Activated CD8-positive, alpha-beta T cell treated with anti-CD3 and anti-CD28 coated beads for 36 hours (primary cell): ENCODE data around the gene MRGPRG. TPM values are rescaled to one million over a fixed set of nuclear protein-coding genes. Genes with fewer than 3 reads are reported as not detected.

Source experiments
- ATAC-seq: fragments of 200-7000 bp; cut with Tn5 transposase; one replicate; pipeline ENCODE4 v1.10.0; 2021; ENCODE audit warnings: mild to moderate bottlenecking, moderate library complexity
- CTCF ChIA-PET: fragments of 350-600 bp; sonication (Branson Sonifier 250); formaldehyde crosslinking; loops from one replicate; lab custom pipeline; 2021; ENCODE audit warnings: antibody characterized with exemption; lab: Charles Lee
- POLR2A ChIA-PET: fragments of 350-600 bp; sonication (Branson Sonifier 250); formaldehyde crosslinking; loops from one replicate; lab custom pipeline; 2021; ENCODE audit warnings: antibody characterized with exemption; lab: Charles Lee
- DNase-seq: peaks from one replicate; pipeline ENCODE4 v3.0.0-alpha.2; 2020
- H3K27ac Mint-ChIP-seq: one replicate; pipeline ENCODE4 v1.8.0; 2021; ENCODE audit warnings: mild to moderate bottlenecking, mixed read lengths
- H3K27me3 Mint-ChIP-seq: one replicate; pipeline ENCODE4 v1.8.0; 2021; ENCODE audit warnings: mixed read lengths
- H3K36me3 Mint-ChIP-seq: one replicate; pipeline ENCODE4 v1.8.0; 2021; ENCODE audit warnings: low read depth, mixed read lengths
- H3K4me1 Mint-ChIP-seq: one replicate; pipeline ENCODE4 v1.8.0; 2021; ENCODE audit warnings: low read depth, mixed read lengths
- H3K4me3 Mint-ChIP-seq: one replicate; pipeline ENCODE4 v1.8.0; 2021; ENCODE audit warnings: mild to moderate bottlenecking, moderate library complexity, mixed read lengths
- H3K9me3 Mint-ChIP-seq: one replicate; pipeline ENCODE4 v1.8.0; 2021; ENCODE audit warnings: mixed read lengths
- intact Hi-C: fragments of 100-400 bp; cut with micrococcal nuclease; formaldehyde crosslinking; loops from one replicate; pipeline ENCODE4 v1.10.0; 2022
- total RNA-seq, 2 experiments: library from RNA; stranded (reverse); gene quantifications; one replicate each; pipeline ENCODE4 v1.2.3, GENCODE V29; 2021
- TF ChIP-seq, protein P1 (sequence below): fragments of 200-600 bp; IDR thresholded peaks from one replicate; pipeline ENCODE4 v1.8.0; 2022; ENCODE audit warnings: antibody characterized with exemption, mild to moderate bottlenecking

Gene MRGPRG
- total RNA-seq, 2 experiments from 2014 or later: not detected

DNA sequence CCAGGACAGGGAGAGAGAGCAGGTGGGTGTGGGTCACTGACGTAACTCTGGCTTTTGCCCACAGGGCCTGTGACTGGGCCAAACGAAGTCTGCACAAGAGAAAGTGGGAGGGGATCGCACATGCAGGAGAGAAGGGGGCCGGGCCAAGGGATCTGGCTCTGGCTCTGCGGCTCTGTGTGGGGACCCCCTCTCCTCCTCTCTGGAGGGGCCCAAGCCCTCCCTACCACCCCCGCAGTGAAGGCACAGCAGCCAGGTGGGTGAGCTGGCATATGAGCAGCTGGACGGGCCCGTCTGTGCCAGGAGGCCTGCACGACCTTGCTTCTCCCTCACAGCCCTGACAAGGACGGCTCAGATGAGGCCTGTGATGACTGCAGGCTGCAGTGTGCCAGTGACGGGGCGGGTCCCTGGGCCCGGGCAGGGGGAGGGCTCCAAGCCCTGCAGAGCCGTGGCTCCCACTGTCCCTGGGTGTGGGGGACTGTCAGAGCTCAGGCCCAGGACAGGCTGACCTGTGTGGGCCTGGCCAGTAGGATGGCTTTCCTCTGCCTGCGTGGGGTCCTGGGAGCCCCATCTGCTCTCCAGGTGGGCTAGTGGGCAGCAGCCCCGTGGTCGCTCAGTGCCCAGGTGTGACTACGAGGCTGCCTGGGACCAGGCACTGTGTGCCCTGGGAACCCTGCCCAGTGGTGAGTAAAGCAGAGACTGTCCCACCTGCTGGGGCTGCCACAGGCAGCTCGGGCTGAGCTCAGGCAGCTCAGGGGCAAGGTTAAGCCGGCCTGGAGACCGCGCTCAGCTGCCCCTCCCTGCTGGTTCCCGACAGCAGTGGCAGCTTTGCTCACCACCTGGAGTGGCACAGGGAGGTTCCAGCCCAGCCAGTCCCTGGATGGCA lies 22.2 kb downstream of the MRGPRG start:
- Mint-ChIP-seq H3K27me3 (peaks cover 4% of the 10 kb centered on the region), H3K4me3 (no peak overlapping the region), H3K4me1 (no peaks in the 10 kb centered on the region), H3K9me3 (no peaks in the 10 kb centered on the region), H3K27ac (no peak overlapping the region), H3K36me3 (no peaks in the 10 kb centered on the region)
- intact Hi-C loops: no loop called here
- TF ChIP-seq, protein P1, sequence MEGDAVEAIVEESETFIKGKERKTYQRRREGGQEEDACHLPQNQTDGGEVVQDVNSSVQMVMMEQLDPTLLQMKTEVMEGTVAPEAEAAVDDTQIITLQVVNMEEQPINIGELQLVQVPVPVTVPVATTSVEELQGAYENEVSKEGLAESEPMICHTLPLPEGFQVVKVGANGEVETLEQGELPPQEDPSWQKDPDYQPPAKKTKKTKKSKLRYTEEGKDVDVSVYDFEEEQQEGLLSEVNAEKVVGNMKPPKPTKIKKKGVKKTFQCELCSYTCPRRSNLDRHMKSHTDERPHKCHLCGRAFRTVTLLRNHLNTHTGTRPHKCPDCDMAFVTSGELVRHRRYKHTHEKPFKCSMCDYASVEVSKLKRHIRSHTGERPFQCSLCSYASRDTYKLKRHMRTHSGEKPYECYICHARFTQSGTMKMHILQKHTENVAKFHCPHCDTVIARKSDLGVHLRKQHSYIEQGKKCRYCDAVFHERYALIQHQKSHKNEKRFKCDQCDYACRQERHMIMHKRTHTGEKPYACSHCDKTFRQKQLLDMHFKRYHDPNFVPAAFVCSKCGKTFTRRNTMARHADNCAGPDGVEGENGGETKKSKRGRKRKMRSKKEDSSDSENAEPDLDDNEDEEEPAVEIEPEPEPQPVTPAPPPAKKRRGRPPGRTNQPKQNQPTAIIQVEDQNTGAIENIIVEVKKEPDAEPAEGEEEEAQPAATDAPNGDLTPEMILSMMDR: no peak
- ATAC-seq: no peak
- POLR2A ChIA-PET: interaction anchor here (0.9 kb wide), 1 partner anchor 40 kb away, joined by 3 read pairs; no protein-coding TSS in a partner anchor
- no peak for DNase-seq
- CTCF ChIA-PET: no interaction called here

DNA sequence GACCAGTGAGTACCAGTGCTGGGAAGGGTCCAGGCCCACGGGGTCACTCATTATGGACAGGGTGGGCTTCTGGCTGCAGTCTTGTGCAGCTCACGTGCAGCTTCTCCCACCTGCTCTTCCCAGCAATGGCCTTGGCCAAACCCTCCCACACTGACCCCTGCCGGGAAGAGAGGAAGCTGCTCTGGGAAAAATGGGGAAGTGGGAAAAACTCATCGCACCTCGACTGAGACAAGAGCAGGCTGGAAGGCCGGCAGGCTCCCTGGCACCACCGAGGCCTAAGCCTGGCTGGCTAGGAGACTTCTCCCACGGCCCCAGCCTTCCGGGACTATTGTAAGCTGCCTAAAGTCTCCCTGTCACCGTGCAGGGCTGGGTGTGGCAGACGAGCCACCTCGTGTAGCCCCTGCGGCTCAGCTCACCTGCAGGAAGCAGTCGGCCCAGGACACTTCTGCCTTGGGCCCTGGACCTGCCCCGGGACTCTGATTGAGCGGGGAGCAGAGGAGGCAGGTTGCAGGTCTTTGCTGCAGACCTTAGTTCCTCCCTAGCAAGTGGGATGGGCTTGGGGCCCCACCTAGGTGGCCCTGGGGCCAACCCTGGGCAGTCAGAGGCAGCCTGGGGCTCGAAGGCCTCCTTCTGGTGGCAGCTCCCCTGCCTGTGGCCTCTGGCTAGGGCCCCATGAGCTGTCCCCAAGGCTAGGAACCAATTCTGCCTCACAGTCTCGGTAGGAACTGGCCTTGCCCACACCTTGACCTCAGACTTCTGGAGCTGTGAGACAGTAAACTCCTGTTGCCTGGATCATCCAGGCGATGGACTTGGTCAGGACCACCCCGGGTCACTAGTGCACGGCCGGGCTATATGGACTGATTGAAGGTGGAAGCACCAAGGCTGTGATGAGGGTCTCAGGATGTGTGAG lies 23.1 kb downstream of the MRGPRG start:
- peaks cover 1% of the 10 kb centered on the region for H3K27me3 Mint-ChIP-seq
- H3K4me1 Mint-ChIP-seq: no peaks in the 10 kb centered on the region
- ATAC-seq: no peak
- H3K27ac Mint-ChIP-seq: no peak overlapping the region
- H3K9me3 Mint-ChIP-seq: no peaks in the 10 kb centered on the region
- ChIA-PET CTCF (no interaction called here), POLR2A (interaction anchor here (0.6 kb wide), 1 partner anchor 498 kb away, joined by 3 read pairs; no protein-coding TSS in a partner anchor)
- TF ChIP-seq, protein P1: no peak
- DNase-seq: no peak
- no peak overlapping the region for H3K4me3 Mint-ChIP-seq
- H3K36me3 Mint-ChIP-seq: no peaks in the 10 kb centered on the region
- intact Hi-C loops: no loop called here

DNA sequence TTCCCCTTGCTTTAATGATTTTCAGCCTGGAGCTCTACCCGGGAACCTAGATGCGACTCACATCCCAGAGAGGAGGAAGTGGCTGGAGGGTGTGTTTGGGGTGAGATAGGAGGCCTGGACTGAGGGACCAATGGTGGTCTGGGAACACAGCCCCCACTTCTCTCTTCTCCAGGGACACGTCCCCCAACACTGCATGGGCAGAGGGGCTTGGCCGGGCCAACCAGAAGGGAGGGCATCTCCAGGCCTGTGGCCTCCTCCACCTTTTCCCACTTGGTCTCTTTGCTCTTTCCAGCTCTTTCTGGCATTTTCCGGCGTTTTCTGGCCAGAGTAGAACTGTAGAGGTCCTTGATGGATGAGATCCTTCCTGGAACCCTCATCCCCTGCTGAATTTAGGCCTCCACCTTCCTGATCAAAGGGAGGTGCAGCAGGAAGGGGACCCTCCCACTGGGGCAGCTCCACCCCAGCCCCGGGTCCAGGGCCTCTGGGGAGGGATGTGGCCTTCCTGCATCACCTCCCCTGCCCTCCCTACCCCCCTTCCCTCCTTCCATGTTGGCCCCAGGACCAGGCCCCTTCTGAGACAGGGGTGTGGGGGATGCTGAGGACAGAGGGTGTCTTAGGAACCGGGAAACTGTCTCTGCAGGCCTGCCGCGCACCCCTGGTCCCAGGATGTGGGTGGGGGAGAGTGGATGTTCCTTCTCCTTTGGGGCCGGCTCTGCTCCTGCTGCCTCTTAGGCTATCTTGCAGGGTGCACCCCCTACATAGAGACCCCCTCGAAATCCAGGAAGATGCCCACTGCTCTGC lies 24.4 kb downstream of the MRGPRG start:
- no peaks in the 10 kb centered on the region for H3K4me1 Mint-ChIP-seq
- TF ChIP-seq, protein P1: no peak
- ATAC-seq: no peak

DNA sequence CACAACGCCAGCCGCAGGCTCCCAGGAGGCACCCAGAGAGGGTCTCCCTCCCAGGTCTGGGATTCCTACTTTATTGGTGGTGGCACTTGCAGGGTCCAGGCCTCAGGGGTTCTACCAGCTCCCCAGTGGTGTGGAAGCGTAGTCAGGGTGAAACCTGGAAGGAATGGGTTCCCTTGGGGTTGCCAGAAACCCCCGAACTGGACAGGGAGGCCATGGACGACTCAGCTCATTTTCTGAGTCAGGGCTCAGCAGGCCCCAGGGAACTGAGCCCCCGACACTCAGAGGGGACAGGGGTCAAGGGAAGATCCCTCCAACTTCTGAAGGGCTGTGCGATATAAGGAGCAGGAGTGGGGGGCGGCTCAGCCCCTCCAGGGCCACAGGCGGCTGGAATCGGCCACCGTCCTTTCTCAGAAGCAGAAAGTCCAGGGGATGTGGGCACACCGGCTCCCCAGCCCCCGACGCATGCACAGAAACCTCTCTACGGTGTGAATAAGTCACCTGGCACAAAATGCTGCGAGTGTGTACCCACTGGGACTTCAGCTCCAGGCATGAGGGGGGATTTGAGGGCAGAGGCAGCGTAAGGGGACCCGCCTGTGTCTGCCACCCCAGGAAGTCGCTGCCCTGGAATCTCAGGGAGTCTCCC lies 25.1 kb downstream of the MRGPRG start:
- CTCF ChIA-PET: no interaction called here
- POLR2A ChIA-PET: no interaction called here
- H3K36me3 Mint-ChIP-seq: no peaks in the 10 kb centered on the region
- no peaks in the 10 kb centered on the region for H3K9me3 Mint-ChIP-seq
- TF ChIP-seq, protein P1: no peak
- DNase-seq (no peak), ATAC-seq (no peak)
- H3K4me1 Mint-ChIP-seq: no peaks in the 10 kb centered on the region
- H3K27me3 Mint-ChIP-seq: no peaks in the 10 kb centered on the region
- H3K4me3 Mint-ChIP-seq: no peak overlapping the region
- H3K27ac Mint-ChIP-seq: no peak overlapping the region
- intact Hi-C loops: no loop called here

More for the DNA sequence above, 24.4 kb downstream of the MRGPRG start:
- POLR2A ChIA-PET: no interaction called here
- no peak overlapping the region for H3K27ac Mint-ChIP-seq
- CTCF ChIA-PET: no interaction called here
- intact Hi-C loops: no loop called here
- H3K36me3 Mint-ChIP-seq: no peaks in the 10 kb centered on the region
- no peak overlapping the region for H3K4me3 Mint-ChIP-seq
- no peak for DNase-seq
- no peaks in the 10 kb centered on the region for H3K9me3 Mint-ChIP-seq
- no peaks in the 10 kb centered on the region for H3K27me3 Mint-ChIP-seq
